ENCODE measurements around the gene TRIM50.
"Not testable (repeated sequence)": the region's sequence is repeated elsewhere in the genome, so short reads cannot be mapped to it uniquely, and the experiment has no call there.

Gene TRIM50

DNA sequence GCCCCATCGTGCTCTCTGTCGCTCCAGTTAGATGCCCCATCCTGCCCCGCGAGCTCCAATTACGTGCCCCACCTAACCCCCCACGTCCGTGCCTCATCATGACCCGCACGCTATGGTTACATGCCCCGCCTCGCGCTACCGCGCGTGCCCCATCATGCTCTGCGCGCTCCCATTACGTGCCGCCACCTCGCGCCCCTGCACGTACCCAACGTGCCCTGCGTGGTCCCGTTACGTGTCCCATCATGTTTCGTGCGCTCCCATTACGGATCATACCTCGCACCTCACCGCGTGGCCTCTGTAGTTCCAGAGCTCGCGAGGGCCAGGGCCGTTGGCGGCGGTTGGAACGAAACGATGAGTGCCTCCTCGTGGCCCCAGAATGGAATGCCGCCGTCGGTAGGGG lies at the start of gene TRIM50, which contains the start of gene FKBP6:
TRIM50 (minus strand) TSS at position 161 of the 400 bp plus-strand sequence. CDS start 3,295 bp downstream, outside the sequence.
FKBP6 (plus strand) TSS at position 240 of the 400 bp plus-strand sequence. CDS start 268 bp downstream, outside the sequence.
- DNase-seq, result not testable (repeated sequence)

DNA sequence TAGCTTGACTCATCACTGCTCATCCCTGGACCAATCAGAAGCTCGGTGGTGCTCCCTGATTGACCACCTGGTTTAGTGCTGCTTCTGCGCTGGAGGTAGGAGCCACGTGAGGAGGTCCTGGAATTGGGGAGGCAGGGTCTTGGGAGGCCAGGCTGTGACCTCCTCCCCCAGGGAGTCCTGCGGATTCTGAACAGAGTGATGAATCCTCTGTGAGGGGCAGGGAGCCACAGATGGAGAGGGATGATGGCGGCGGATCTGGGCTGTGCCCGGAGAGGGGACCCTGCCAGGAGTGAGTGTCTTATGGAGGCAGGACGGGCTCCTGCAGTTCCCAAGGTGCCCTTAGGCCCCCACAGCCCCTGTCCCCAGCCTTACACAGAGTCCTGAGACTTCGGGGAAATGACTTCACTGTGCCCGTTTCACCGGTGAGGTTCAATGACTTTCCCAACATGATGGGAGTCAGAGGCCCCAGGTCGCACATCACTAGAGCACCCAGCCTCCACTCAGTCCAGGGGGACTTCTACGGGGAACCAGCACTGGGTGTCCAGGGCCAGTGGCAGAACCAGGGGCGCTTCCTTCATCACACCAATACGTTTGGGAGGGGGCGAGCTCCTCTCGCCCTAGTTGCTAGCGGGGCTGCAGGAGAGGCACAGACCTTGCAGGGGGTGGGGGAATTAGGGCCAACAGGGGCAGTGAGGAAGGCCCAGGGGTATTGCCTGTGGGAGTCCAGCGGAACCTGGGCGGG lies 49.0 kb upstream of the TRIM50 start:
- no peak for DNase-seq

DNA sequence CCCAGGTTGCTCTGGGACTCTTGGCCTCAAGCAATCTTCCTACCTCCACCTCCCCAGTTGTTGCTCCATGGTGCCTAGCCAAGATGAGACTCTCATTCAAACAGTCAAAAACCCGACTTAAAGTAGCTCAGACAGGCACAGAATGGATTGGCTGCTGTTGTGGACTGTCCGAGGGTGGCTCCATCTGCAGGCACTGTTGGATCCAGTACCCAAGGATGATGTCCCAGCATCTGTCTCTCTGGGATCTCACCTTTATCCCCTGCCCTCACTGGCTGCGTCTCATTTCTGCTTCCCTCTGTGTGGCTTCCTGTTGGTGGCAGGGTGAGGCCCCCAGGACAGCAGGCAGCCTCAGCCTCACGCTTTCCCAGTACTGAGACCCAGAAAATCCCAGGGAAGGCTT lies 48.4 kb upstream of the TRIM50 start:
- DNase-seq, result not testable (repeated sequence)

DNA sequence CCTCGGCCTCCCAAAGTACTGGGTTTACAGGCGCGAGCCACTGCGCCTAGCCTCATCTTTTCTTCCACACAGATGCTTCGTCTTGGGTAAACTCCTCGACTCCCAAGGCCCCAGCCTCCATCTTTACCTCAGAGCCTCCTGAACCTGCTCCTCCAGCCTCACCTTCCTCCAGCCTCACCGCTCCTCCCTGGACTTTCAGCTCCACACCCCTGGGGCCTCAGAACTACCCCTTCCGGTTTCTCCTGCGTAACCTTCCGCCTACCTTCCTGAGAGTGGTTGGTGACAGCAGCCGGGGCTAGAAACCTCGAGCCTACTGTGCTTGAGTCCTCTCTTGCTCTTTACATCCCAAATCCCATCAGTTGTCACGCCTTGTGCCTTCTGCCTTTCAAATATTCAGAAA lies 45.9 kb upstream of the TRIM50 start:
- no peak for DNase-seq

DNA sequence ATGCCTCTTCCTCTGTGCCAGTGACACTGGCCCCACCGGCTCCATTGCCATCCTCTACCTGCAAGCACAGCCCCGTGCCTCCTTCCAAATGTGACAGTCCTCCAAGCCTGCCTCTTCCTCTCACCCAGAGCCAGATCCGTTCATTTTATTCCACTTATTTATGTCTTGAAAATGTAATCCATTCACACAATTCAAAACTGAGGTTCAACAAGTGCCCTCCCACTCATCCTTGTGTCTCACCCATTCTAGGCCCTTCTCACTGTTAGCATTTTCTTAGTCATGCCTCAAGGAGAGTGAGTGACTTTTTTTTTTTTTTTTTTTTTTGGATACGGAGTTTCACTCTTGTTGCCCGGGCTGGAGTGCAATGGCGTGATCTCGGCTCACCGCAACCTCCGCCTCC lies 41.7 kb upstream of the TRIM50 start:
- DNase-seq, result no peak

DNA sequence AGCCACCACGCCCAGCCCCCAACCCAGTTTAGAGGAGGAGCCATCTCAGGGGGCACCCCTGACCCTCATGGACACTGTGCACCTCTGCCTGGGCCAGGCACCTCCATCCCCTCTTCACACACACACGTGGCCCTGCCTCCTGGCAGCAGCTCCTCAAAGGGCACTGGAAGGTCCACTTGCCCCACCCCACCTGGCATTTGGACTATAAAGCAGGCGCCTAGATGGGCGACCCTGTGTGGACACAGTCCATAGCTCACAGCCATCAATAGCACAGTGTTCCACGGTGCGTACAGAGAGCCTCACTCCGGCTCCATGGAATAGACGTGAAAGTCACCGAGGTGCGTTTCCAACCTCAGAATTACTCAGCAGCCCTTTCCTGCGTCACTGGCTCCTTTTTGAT lies 41.1 kb upstream of the TRIM50 start:
- no peak for DNase-seq

DNA sequence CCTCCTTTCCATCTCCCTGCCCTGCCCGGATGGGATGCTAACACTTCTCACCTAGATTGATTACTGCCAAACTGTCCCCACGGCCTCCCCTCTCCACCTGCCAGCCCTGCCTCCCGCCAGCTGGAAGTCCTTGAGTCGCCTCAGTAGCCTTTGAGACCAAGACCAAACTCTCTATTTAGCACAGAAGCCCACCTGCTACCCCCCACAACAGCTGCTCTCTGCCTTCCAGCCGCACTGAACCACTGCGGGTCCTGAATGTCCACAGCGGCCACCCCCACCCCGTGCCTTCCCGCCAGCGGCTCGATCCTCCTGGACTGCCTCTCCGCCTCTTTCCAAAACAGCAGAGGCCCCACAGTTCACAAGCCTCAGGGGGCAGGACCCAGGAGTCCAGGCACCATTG lies 39.1 kb upstream of the TRIM50 start:
- DNase-seq, result no peak

DNA sequence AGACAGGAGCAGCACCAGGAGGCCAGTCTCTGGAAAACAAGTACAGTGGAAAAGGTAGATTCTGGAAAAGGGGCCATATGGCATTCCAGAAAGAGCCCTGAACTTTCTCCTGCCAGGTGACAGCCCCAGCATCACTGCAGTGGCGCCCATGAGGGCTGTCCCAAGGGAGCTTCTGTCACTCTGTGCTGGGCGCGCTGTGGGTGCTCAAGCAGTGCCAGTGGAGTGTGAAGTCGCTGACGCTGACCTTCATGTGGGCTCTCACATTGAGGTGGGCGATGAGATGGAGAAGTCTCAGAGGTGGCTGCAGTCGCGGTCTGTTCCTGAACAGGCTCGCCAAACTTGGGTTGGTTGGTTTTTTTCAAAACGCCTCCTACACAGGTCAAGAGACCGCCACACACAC lies 38.2 kb upstream of the TRIM50 start:
- no peak for DNase-seq

DNA sequence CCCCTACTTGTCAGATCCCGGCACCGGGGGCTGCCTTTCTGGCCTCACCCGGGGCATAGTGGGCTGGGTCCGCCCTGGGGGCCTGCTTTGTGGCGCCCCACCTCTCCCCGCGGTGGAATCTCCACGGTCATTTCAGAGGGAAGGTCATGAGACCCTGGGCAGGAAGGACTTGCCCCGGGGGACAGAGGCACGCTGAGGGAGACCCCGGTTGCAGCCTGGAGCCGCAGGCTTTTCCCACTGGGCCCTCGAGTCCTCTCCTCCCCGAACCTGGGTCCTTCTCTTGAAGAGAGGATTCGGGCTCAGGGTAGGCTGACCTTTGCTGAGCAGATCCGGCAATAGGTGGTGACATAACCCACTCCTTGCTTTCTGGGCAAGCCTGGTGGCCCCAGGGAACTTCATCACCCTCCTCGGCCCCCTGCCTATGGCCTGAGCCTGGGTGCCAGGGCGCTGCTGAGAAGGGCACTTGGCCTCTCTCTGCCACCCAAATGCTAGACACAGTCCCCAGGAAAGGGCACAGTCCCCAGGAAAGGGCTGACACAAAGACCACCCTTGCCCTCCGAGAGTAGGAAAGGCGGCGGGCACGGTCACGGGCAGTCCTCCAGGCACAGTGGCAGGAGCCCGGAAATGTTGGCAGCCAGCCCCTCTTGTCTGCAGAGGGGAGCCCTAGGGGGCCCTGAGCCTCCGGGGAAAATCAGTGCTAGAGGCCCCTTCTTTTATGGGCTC lies 36.3 kb upstream of the TRIM50 start:
- no peak for DNase-seq

DNA sequence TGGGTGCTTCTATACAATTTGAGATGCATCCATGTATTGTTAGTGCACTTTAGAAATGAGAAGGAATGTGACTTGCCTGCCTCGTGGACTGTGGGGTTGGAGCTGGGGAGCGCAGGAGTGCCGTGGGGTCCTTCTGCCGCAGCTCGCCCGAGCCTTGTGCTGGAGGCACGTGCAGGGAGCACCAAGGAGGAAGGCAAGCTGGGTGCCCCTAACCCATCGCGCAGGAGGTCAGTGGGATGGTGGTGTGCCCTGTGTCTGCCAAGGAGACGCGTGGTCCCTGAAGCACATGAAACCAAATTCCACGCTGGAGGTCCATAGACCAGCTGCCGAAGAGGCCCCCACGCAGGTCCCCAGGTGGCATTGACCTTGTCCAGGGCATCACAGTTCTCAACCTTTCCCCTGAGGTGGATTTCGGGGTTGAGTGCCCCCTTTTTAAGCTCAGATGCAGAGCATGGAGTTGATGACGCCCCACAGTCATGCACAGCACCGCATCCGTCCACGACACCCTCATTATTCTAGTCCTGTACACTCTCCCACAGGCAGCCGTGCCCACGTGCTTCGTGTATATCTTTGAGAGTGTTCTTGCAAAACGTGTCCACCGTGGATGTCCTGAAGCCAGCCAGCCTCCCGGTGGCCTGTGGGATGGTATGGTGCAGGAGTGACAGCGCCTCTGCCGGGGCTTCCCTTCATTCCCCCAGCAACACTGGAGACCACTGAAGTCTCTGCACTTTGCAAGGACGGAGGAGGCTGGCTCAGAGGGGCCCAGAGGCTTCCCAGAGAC lies 35.5 kb upstream of the TRIM50 start:
- DNase-seq, result no peak

DNA sequence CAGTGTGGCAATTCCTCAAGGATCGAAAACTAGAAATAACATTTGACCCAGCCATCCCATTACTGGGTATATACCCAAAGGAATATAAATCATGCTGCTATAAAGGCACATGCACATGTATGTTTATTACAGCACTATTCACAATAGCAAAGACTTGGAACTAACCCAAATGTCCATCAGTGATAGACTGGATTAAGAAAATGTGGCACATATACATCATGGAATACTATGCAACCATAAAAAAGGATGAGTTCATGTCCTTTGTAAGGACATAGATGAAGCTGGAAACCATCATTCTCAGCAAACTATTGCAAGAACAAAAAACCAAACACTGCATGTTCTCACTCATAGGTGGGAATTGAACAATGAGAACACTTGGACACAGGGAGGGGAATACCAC lies 32.7 kb upstream of the TRIM50 start:
- DNase-seq, result not testable (repeated sequence)

DNA sequence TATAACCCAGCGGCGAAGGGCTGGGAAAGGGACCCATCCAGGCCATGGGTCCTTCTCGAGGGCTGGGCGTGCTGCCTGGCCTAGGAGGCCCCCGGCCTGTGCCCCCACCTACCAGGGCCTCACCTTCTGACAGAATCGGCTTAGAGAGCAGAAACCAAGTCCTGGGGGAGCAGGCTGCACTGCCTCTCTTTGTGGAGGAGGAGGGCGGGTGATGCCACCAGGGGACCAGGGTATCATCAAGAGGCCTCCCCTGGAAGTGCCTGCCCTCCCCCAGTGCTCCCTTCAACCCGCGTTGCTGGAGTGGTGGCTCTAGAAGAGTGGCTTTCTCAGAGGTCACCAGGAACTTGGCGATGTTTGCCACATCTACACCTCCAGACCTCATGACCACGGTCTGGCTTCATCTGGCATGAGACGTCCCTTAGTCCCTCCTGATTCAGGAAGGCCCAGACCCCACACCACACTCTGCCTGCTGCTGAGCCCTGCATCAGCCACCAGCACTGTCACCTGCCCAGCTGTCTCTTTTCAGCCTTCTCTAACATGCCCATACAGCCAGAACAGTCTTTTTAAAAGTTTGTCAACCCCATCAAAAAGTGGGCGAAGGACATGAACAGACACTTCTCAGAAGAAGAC lies 32.0 kb upstream of the TRIM50 start:
- DNase-seq, result no peak

DNA sequence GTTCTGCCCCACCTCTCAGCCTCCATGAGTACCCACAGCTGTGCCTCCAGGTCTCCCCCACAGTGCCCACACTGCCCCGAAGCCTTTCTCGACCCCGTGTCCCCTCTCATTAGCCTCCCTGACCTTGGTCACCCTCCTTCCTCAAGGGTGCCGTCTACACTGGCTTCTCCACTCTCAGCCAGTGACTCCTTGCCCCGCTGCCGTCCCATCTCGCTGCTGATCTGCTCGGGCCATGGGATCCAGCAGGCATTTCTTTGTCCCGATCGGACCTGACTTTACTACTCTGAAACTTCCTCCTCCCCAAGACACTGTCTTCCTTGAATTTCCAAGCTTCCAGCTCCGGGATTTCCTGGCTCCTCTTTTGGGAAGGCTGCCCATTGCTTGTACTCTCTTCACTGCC lies 31.4 kb upstream of the TRIM50 start:
- DNase-seq, result no peak

DNA sequence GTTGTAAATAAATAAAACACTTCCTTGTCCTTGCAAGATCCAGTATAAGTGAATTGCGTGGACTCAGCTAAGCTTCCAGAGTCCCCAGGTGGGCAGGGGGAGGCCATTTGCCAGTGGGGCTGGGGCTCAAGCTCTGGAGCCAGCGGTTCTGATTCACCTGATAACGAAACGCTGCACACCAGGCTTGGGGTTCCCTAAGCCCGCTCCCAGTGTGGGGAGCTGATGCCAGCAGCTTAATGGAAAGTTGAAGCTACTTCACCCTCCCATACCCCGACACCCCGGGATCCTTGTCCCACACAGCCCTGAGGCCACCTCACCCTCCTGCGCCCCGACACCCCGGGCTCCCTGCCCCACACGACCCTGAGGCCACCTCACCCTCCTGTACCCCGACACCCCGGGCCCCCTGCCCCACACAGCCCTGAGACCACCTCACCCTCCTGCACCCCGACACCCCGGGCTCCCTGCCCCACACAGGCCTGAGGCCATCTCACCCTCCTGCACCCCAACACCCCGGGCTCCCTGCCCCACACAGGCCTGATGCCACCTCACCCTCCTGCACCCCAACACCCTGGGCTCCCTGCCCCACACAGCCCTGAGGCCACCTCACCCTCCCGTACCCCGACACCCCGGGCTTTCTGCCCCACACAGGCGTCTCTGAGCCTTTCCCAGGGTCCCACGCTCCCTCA lies 30.9 kb upstream of the TRIM50 start:
- DNase-seq, result no peak

DNA sequence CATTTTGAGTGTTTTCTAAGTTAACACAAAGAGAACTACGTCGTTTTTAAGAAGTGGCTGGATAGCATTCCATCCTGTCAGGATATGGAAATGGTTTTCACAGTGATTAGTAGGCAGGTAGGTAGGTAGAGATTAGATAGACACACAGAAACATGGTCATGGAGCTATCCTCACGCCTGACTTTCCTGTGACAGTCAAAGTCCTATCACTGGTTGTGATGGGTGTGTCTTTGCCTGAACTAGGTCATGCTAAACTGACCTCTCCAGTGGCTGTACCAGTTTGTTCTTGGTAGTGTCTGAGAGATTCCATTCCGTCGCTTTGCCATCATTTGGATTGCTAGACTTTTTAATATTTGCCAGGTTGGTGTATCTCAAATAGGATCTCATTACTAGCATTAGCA lies 28.3 kb upstream of the TRIM50 start:
- no peak for DNase-seq

DNA sequence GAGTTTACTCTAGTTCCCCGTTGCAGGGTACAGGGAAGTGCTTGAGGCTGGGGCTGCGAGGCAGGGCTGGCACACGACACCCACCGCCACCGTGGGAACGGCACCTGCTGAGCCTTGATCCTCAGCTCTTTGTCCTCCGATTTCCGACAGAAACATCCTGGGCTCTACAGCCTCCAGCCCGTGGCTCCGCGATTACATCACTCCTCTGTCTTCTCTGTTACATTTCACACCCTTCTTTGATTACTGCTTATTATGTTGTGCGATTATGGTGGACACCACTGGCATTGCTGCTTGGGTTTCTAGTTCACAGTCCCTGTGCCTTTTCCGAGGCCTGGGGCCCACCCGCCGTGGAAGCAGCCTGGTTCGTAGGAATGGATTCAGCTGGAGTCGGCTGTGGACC lies 26.9 kb upstream of the TRIM50 start:
- no peak for DNase-seq

DNA sequence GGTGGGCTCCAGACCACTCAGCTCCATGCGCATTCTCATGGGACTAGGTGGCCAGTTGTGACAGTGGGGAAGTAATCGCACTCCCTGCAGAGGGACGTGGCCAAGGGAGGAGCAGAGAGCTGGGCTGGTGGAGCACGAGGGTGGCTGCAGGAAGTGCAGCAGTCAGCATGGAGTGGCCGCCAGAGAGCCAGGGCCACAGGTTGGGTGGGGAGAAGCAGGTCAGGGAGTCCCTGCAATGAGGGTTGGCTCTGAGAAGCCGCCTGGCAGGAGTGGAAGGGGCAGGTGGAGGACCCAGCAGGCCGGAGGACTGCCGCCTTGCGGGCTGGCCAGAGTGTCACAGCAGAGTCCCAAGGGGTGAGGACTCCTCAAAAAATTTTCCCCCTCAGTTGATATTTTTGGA lies 26.3 kb upstream of the TRIM50 start:
- no peak for DNase-seq

DNA sequence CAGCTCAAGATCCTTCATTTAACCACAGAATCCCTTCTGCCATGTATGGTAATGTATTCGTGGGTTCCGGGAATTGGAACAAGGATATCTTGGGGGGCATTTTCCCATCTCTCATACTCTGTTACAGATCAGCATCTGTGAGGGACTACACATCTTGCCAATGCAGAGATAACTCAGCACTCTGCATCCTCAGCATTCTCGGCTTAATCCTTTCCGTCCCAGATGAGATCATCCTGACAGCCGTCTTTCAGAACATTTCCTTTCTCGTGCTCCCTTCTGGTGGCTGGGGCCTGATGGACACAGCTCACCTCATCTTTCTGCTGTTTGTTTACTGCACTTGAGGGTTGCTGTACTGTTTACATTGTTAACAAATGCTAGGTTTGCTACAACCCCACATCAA lies 25.4 kb upstream of the TRIM50 start:
- DNase-seq, result no peak

DNA sequence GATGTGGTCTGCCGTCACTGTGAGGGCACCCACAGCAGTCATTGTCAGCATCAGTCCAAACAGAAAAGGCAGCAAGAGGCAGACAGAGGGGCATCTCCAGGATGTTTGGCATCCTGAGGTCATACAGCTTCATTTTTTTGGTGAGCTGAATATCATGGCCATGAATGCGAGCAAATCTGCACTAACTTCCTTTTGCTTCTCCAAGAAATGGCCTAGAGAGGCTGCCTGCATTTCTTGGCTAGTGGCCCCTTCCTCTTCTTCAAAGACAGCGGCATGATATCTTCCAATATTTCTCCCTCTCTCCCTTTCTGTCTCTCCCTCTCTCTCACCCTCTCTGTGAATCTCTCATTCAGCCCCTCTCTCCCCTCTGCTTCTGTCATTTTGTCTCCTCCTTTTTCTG lies 24.9 kb upstream of the TRIM50 start:
- no peak for DNase-seq

DNA sequence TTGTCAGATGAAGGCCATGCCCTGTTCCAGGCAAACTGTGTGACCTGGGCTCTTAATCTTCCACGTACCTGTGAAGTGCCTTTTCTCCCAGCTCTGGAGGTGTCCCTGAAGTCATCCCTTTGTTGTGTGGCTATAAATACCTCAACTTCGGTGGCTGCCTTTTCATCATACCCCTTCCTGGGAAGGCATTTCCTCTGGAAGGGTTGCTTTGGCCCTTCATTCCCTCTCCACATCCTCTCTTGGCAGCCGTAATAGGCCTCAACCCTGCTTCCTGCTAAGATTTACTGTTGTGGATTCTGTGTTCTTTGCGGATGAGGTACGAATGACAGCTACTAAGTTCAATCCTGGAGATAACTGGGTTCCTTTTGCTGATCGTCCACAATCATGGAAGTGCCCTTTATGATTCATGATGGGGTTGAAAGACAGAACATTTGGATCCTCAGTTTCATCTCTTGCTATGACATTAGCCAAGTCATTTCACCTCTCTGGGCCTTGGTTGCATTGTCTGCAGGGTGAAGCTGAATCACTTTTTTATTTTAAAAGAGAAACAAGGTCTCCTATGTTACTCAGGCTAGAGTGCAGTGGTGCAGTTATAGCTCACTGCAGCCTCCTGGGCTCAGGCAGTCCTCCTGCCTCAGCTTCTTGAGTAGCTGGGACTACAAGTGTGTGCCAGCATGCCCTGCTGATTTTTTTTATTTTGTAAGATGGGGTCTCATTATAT lies 23.7 kb upstream of the TRIM50 start:
- DNase-seq, result no peak

DNA sequence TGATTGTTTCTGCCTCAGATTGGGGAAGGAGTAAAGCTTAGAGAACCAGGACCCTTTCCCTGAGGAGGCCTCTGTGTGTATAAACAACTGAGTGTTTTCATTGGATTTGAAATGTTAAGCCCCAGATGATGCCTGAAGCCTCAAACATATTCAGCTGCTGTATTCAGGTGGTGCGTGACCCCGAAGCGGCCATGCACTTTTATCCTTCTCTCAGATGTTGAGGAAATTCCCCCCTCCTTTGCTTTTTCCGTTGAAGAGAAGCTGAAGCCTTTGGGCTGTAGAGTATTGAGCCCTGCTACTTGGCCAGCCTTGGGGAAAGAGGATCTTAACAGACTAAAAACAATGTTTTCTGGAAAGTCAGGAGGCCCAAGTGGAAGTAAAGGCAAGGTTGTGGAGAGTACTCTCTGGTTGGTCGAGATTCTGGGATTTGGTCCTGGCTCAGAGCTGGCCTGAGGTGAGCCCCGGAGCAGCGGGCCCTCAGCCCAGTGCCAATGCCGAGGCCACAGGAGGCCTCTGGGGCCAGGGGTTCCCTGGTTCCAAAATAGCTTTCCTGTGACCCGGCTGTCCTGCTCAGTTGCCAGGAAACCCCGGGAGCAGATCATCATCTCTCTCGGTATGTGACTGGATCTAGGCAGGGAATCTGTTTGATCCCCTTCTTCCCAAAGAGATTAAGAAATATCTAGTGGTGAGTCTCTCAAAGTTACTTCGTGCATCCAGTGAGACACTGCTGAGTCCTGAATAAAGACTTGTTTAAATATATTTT lies 22.6 kb upstream of the TRIM50 start:
- DNase-seq, result no peak

Data from NCI-H1436 treated with DMSO at 0.1 percent for 48 hours (cell line).